NCI-H526 (cell line): Measurements from ENCODE around the gene TNS4.

Experiments used
- DNase-seq, 2 experiments: peaks; one replicate each; lab custom pipeline; 2025; lab: John Stamatoyannopoulos, UW

The TNS4 gene

GRCh38 chr17:40491486-40491885, 9.9 kb downstream of the TNS4 start:
- DNase-seq, result no peak

DNA sequence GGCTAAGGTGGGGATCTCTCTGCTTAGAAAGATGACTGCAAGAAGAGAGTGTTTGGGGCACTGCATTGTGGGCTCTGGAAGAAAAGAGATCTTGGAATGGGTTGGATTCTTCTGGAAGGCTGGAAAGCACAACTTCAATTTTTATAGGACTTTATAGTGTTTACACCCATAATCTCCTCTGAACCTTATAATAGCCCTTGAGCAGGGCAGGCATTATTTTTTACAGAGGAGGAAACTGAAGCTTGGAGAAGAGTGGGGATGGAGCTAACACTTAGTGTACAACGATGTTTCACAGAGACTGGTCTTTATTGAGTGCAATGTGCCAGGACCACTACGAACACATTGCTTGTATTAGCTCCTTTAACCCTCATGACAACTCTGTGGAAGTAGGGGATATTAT, 10.4 kb downstream of the TNS4 start:
- DNase-seq, result no peak

GRCh38 chr17:40490289-40490853, 11.1 kb downstream of the TNS4 start:
- peak; percentile 28 to 69 for DNase-seq

GRCh38 chr17:40487371-40488020, 13.9 kb downstream of the TNS4 start:
- no peak for DNase-seq

DNA sequence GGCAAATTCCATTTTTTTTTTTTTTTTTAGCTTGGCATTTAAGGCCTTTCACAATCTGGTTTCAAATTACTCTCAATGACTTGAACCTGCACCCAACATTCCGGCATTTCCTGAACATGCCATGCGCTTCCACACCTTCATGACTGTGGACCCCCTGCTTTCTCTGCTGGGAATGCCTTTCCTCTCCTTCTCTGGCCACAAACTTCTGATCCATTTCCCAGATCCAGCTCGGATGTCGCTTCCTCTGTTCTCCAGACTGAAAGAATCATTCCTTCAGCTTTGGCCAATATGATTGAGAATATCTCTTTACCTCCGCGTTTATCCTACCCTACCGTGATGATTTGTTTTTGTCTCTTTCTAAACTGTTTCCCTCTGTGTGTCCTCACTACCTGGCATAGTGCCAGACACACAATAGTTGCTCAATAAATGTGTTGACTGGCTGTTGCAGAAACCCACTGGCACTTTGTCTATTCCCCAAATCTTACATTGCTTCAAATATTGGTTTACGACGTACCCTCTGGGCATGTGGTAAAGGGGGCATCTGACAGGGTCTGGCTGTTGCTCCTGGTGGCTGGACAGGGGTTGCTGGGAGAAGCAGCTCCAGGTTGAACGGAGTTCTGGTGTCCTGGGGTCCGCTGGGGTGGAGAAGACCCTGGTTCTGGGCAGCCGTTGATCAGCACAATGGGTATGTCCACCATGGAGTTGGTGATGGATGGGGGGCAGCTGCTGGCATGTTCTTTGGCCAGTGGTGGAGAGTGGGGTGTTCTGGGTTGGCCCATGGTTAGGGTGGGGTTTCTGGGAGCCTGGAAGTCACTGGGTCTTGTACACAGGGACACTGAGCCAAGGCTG, 14.7 kb downstream of the TNS4 start:
- DNase-seq, result no peak

DNA sequence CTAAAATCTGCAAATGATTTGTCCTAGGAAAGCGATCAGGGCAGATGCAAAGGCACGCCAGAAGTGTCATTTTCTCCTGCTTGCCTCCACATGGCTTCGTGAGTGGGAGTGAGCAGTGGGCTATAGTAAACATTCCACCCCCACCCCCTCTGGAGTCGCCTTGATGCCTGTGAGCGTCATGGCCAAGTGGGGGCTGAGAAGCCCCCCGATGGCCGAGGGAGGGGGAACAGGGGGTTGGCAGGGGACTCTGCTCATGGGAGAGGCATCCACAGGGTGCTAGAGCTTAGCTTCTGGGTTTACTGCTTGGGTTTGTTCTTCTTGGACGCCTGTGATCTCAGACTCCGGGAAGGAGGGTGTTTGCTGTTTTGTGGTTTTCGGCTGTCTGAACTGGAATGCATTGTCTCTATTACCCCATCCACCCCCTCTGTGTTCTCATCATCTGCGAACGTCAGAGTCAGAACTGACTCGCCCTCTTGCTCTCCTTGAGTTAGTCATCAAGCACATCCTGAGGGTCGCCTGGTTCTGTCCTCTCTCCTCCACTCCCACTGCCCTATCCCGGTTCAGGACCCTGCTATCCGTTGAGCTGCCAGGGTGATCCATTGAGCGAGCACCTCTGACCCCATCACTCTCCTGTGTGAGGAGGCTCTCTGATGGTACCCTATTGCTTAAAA, 15.4 kb downstream of the TNS4 start:
- DNase-seq, result no peak

DNA sequence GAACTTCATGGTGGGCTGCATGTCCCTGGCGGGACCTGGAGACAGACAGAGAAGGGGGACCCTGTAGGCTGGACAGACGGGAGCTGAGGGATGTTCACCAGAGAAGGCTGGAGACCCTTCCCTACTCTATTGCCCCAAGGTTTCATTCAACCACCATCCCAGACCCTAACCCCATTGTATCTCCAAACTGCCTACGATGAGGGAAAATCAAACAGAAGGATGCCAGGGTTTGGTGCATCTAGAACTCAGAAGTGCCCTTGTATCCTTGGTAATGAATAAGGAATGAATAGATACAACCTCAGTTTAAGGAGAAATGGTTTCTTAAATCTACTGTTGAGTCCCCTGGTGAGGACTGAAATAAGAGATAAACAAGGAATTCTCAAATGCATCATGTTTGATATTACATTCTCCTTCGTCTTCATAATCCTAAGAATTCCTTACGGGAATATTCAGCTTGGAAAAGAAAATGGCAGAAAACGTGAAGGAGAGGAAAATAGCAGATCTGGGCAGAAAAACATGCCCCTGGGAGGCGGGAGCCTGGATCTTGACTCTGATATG, 16.4 kb downstream of the TNS4 start:
- DNase-seq, result no peak

DNA sequence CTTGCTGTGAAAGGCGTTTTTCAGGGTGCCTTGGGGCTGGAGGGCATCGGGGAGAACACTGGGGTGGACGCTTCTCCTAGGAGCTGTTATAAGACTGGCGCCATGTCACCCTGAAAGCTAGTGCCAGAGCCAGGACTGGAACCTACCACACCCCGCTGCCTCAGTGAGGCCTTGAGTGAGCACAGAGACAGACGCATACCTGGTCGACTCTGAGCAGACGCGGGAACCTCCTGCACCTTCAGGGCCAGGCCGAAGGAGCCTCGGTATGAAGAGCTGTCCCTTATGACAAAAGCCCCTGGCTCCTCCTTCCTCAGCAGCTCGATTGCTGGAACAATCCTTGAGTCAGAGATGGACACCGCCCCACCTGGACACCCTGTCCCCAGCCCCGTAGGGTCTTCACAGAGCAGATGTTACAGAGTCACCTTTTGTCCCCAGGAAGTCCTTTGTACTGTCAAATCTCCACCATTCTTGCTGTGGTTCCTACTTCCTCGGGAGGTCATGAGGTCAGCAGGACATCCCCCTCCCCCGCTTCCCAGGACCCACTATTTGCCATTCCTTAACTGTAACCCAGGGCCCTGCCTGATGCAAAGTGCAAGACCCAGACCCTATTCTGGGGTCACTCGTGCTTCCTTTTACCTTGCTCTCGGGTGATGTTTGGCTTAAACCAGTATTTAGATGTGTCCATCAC, 17.0 kb downstream of the TNS4 start:
- DNase-seq, result no peak

DNA sequence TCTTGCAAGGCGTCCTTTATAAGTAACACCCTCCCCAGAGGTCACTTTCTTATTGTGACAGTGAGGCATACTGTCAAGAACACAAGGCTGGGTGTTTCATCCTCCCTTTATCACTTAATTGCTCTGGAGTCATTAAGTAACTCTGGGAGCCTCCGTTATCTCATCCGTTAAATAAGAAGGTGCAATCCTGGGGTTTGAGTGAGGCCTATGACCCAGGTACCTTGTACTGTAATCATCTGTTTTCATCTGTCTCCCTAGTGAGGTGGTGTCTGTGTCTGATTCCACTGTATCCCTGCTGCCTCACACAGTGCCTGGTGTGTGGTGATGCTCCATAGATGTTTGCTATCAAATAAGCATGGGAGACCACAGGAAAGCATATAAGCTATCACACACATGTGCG, 17.7 kb downstream of the TNS4 start:
- DNase-seq, result no peak

DNA sequence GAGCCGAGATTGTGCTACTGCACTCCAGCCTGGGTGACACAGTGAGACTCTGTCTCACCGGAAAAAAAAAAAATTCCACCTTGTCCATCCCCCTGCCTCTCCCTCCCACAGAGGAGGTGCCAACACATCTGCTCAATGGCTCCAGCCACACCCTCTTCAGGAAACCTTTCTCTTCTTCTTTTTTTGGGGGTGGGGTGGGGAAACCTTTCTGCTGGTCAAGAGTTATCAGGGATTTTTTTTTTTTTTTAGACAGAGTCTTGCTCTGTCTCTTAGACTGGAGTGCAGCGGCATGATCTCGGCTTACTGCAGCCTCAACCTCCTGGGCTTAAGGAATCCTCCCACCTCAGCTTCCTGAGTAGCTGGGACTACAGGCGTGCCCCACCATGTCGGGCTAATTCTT, 18.7 kb downstream of the TNS4 start:
- DNase-seq, result no peak

DNA sequence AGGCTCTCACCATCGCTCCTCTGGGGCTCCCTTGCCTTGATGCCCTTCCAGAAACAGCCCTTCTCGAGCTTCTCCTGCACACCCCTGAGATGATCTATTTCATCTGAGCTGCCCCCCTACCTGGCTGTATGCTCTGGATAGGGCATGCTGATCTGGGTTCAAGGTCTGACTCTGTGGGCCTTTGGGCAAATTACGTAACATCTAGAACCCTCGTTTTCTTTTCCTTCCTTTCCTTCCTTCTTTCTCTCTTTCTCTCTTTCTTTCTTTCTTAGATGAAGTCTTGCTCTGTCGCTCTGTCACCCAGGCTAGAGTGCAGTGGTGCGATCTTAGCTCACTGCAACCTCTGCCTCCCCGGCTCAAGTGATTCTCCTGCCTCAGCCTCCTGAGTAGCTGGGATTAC, 20.3 kb downstream of the TNS4 start:
- no peak for DNase-seq

GRCh38 chr17:40480501-40481003, 20.9 kb downstream of the TNS4 start:
- no peak for DNase-seq

- DNase-seq, result no peak
Measured at GRCh38 chr17:40479754-40480480, 21.5 kb downstream of the TNS4 start.

DNA sequence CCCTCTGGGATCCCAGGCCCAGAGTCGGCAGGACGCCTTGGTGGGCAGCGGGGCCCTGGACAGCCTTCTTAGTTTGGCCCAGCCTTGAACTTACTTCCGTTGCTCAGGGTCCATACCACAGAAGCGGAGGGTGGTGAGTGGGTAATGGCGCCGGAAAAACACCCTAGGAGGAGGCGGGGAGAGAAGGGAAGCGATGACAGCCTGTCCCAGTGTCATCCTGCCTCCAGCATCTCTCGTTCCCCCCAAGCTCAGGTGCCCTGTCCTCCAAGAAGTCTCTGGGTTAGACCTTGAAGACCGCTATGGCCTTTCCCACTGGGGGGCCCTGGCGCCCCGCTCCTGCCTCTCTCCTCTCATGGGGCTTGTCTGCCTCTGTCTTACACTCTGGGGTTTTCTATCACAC, 22.9 kb downstream of the TNS4 start:
- DNase-seq, result no peak

DNA sequence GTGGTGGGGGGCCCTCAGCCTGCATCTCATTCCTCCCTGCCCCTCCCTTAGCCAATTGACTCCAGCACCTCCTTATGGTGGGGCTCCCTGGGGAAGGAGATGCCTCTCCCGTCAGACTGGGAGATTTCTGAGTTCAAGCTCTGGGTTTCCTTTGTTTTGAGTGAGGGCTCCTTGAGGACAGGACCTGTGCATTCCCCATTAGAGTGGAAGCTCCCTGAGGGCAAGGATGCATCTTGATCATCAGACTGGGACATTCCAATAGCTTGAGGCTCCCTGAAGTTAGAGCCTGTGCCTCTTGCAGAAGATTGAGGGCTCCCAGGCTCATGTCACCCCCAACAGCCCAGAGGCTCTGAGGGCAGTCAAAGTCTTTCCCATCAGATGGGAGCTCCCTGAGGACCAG, 23.6 kb downstream of the TNS4 start:
- no peak for DNase-seq

- DNase-seq, result no peak
Measured at GRCh38 chr17:40475234-40475908, 26.1 kb downstream of the TNS4 start.

DNA sequence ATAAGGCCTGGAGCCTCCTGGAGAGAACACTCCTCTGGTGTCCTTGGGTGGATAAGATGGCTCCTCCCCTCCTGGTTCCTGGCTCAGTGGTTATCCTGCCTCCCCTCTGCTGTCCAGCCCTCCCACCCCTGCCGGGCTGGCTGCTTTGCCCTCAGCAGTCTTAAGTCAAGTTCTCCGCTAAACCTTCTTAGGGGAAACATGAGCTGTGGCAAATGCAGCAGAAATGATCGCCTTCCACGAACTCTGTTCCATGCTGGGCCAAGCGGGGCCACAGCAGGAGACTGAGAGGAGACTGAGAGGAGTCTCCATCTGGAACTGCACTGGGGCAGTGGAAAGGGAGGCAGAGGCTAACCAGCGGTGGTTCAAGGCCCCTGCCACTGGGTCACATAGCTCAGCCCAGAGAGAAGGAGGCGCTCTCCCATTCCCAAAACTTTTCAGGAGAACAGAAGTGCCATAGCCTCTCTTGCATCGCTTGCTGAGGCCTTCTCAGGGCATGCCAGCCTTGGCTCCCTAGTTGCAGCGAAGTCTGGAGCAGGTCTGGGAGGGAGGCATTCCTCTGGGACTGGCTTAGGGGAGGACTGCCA, 26.9 kb downstream of the TNS4 start:
- DNase-seq, result no peak

DNA sequence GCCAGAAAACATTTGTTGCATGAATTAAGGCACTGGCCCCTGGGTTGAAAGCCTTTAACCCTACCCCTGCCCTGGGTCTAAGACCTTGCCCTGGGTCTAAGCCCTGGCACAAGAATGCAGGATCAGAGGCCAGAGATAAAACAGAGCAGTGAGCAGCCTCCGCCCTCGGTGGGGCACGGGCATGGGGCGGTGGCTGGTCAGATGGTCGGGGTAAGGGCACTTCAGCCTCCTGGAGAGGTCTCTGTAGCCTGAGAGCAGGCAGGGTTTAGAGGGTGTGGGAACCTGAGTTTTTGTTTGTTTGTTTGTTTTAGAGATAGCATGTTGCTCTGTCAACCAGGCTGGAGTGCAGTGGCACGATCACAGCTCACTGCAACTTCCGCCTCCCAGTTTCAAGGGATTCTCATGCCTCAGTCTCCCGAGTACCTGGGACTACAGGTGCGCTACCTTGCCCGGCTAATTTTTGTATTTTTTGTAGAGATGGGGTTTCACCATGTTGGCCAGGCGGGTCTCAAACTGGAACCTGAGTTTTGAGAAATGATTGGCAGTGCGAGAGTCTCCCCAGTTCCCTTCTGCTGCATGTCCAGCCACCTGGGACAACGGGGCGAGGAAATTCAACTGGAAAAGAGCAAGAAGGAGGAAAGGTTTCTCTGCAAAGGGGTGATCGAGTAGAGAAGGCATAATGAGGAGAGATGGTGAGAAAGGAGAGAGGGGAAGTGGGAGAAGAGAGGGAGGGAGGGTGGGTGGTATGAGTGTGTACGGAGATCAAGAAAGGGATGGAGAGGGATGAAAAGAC, 27.7 kb downstream of the TNS4 start:
- DNase-seq, result no peak
